ENCODE results near the gene SLC22A5. TPM values are rescaled to one million over a fixed set of nuclear protein-coding genes. Genes with fewer than 3 reads are reported as not detected.

SLC22A5 gene
- total and polyA plus RNA-seq, 2 of the 8 experiments (the other 6 are each of a cell fraction or from before 2014, with no cell fraction given): 4.0 to 9.0 TPM

GRCh38 chr5:132353486-132353995 is 16.0 kb upstream of the SLC22A5 start:
- WGBS, 2 experiments (ENCODE audit: extremely low coverage in 1 of 2, insufficient coverage in 1 of 2, insufficient read length in 1 of 2, insufficient replicate concordance in 2 of 2, low coverage in 1 of 2, low lambda C conversion rate in 2 of 2, missing lambda C conversion rate in 1 of 2): 83% methylated on average over 1 of the region's 1 CpG; no CpG with 5 or more reads in 1 of the 2 experiments
- no peak overlapping the region for H3K14ac ChIP-seq (ENCODE audit: insufficient read length)
- H3K56ac ChIP-seq (replicated peaks; ENCODE audit: insufficient read length, low read depth, low read length): no peak overlapping the region
- H2BK20ac ChIP-seq (ENCODE audit: low read length): no peak overlapping the region
- no peaks in the 10 kb centered on the region for H3K23me2 ChIP-seq (ENCODE audit: low read depth, low read length)
- no peak overlapping the region for H3K27ac ChIP-seq (ENCODE audit: low read depth, low read length)
- ChIA-PET POLR2A (ENCODE audit: partially characterized antibody) (no interaction called here), CTCF (ENCODE audit: partially characterized antibody) (interaction anchor here (0.9 to 1.3 kb wide), 2 partner anchors 14 to 29 kb away, joined by 3 to 4 read pairs; no protein-coding TSS in a partner anchor)
- H2AK5ac ChIP-seq (ENCODE audit: low read depth, low read length): no peak overlapping the region
- H3K4ac ChIP-seq (replicated peaks; ENCODE audit: insufficient read length, low read depth, low read length): no peak overlapping the region
- H3K9ac ChIP-seq (replicated peaks in 1 of 4; ENCODE audit: extremely low read depth in 1 of 4, low read depth in 3 of 4, low read length in 3 of 4): no peak overlapping the region
- H3K4me2 ChIP-seq (ENCODE audit: insufficient read depth in 1 of 2, low read depth in 2 of 2, low read length in 2 of 2): no peak overlapping the region
- no peaks in the 10 kb centered on the region for H3K79me1 ChIP-seq (ENCODE audit: low read depth, low read length)
- H3K27me3 ChIP-seq (replicated peaks in 1 of 4; ENCODE audit: control insufficient read depth in 3 of 4, extremely low read depth in 1 of 4, insufficient read depth in 3 of 4, low read length in 3 of 4): no peaks in the 10 kb centered on the region
- peaks cover 3 to 6% (median 5%) of the 10 kb centered on the region in 4 experiments; a peak in 5 of 7 replicates for H3K4me1 ChIP-seq (replicated peaks in 1 of 4; ENCODE audit: control insufficient read depth in 3 of 4, insufficient read depth in 4 of 4, low read length in 3 of 4)
- DNase-seq (ENCODE audit: low read depth in 1 of 2, low spot score in 2 of 2) (no peak), FAIRE-seq (no peak)
- H2BK12ac ChIP-seq (ENCODE audit: low read depth, low read length): no peak overlapping the region; the same call in 1 of the 2 replicates
- H3K18ac ChIP-seq (ENCODE audit: extremely low read depth, low read length): no peak overlapping the region
- no peak overlapping the region for H2AFZ ChIP-seq (ENCODE audit: low read length)
- H4K20me1 ChIP-seq (replicated peaks in 1 of 2; ENCODE audit: control insufficient read depth in 1 of 2, insufficient read depth in 2 of 2, low read length in 2 of 2): no peaks in the 10 kb centered on the region
- H4K91ac ChIP-seq (replicated peaks; ENCODE audit: insufficient read length, low read length): no peak overlapping the region
- H2BK15ac ChIP-seq (ENCODE audit: low read length): no peak overlapping the region
- H3K9me3 ChIP-seq (ENCODE audit: insufficient read depth in 2 of 2, low read depth in 1 of 2, low read length in 1 of 2): peaks cover 10 to 12% of the 10 kb centered on the region in 2 experiments; a peak in 3 of 4 replicates
- no peak overlapping the region for H4K8ac ChIP-seq (ENCODE audit: extremely low read depth, insufficient read depth, low read length)
- H2BK120ac ChIP-seq (replicated peaks; ENCODE audit: low read depth, low read length): no peak overlapping the region
- peaks cover 0 to 3% (median 0%) of the 10 kb centered on the region in 4 experiments; a peak in 1 of 8 replicates for H3K36me3 ChIP-seq (ENCODE audit: control insufficient read depth in 2 of 4, insufficient read depth in 4 of 4, low read length in 3 of 4)
- no peak overlapping the region for H3K4me3 ChIP-seq (ENCODE audit: extremely low read depth in 1 of 4, insufficient read depth in 2 of 4, low read depth in 3 of 4, low read length in 4 of 4)
- no peak overlapping the region; the same call in 1 of the 2 replicates for H2BK5ac ChIP-seq (ENCODE audit: low read depth, low read length)
- H3K23ac ChIP-seq (ENCODE audit: insufficient read length): no peak overlapping the region
- no peak overlapping the region for H4K5ac ChIP-seq (ENCODE audit: insufficient read length, low read depth, low read length)
- TF ChIP-seq MAFK (IDR thresholded peaks at IDR 0.05; ENCODE audit: low read depth, low read length) (no peak), SAP30 (IDR thresholded peaks at IDR 0.05; ENCODE audit: insufficient read depth, insufficient replicate concordance, low read length) (no peak), KDM4A (IDR thresholded peaks at IDR 0.05; ENCODE audit: low read depth, low read length, severe bottlenecking) (no peak), CTCF (IDR thresholded peaks at IDR 0.05; ENCODE audit: control extremely low read depth in 1 of 3, insufficient read depth in 1 of 3, low read depth in 1 of 3, low read length in 3 of 3) (no peak), ATF3 (IDR thresholded peaks at IDR 0.05; ENCODE audit: insufficient read depth, low read depth, low read length) (no peak), RFX5 (IDR thresholded peaks at IDR 0.05; ENCODE audit: borderline replicate concordance, low read depth, low read length) (no peak)
- no peaks in the 10 kb centered on the region for H3K79me2 ChIP-seq (ENCODE audit: control insufficient read depth in 1 of 2, insufficient read depth in 2 of 2, low read length in 2 of 2)

Measured in H1 (cell line).